ENCODE data around the gene LUZP2. TPM values are rescaled to one million over a fixed set of nuclear protein-coding genes. Genes with fewer than 3 reads are reported as not detected.

The LUZP2 gene
- total RNA-seq, 1 experiment from 2014 or later, result 3.8 TPM

DNA sequence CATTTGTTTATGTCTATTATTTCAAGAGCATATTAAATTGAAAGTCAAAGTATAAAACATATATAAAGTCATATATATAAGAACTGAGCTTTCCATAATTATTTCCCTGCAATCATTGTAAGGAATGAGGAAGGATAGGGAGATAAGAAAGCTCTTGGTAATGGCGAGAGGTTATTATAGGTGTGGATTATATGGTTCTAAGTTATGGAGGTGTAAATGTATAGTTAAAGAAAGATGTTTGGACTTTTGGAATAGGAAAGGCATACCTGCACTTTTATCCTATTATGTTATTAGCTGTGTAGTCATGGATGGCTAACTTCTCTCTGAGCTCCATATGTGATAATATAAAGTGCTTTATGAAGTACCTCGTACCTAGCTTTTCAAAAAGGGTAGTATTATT is 127.6 kb downstream of the LUZP2 start:
- no peaks in the 10 kb centered on the region for H3K27me3 Mint-ChIP-seq (ENCODE audit: low read depth)
- no peaks in the 10 kb centered on the region for H3K36me3 Mint-ChIP-seq
- H3K4me1 Mint-ChIP-seq, result peaks cover 10% of the 10 kb centered on the region
- ATAC-seq (no peak), DNase-seq (ENCODE audit: low spot score) (no peak)
- CTCF ChIA-PET, result no interaction called here
- H3K27ac Mint-ChIP-seq, result no peak overlapping the region
- POLR2A ChIA-PET, result no interaction called here
- TF ChIP-seq, protein P1, sequence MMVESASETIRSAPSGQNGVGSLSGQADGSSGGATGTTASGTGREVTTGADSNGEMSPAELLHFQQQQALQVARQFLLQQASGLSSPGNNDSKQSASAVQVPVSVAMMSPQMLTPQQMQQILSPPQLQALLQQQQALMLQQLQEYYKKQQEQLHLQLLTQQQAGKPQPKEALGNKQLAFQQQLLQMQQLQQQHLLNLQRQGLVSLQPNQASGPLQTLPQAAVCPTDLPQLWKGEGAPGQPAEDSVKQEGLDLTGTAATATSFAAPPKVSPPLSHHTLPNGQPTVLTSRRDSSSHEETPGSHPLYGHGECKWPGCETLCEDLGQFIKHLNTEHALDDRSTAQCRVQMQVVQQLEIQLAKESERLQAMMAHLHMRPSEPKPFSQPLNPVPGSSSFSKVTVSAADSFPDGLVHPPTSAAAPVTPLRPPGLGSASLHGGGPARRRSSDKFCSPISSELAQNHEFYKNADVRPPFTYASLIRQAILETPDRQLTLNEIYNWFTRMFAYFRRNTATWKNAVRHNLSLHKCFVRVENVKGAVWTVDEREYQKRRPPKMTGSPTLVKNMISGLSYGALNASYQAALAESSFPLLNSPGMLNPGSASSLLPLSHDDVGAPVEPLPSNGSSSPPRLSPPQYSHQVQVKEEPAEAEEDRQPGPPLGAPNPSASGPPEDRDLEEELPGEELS (CRISPR knock-in tag; IDR thresholded peaks at IDR 0.05), result no peak
- TF ChIP-seq, protein P2, sequence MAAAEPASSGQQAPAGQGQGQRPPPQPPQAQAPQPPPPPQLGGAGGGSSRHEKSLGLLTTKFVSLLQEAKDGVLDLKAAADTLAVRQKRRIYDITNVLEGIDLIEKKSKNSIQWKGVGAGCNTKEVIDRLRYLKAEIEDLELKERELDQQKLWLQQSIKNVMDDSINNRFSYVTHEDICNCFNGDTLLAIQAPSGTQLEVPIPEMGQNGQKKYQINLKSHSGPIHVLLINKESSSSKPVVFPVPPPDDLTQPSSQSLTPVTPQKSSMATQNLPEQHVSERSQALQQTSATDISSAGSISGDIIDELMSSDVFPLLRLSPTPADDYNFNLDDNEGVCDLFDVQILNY (CRISPR knock-in tag; IDR thresholded peaks at IDR 0.05), result no peak
- TF ChIP-seq SP1 (CRISPR knock-in tag; conservative IDR thresholded peaks at IDR 0.05), result no peak
- no peak overlapping the region for H3K4me3 Mint-ChIP-seq
- no peaks in the 10 kb centered on the region for H3K9me3 Mint-ChIP-seq

DNA sequence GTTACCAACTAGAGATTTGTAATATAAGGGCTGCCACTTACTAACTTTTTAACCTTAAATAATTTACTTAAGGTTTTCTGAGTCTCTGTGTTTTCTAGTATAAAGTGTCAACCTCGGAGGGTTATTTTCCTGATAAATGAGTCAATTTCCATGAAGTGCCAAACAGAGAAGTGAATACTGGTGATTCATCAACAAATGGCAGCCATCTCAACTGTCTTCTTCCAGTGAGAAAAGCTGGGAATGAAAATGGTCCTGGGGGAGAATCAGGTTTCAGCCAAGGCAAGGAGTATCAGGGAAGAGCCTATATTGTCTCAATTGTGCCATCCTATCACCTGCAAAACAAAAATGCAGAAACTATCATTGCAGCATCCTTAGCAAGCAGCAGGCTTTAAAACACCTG is 129.1 kb downstream of the LUZP2 start:
- Mint-ChIP-seq H3K27me3 (ENCODE audit: low read depth) (no peaks in the 10 kb centered on the region), H3K4me1 (peaks cover 10% of the 10 kb centered on the region), H3K4me3 (no peak overlapping the region), H3K36me3 (no peaks in the 10 kb centered on the region), H3K27ac (no peak overlapping the region), H3K9me3 (no peaks in the 10 kb centered on the region)
- CTCF ChIA-PET, result no interaction called here
- POLR2A ChIA-PET, result no interaction called here
- TF ChIP-seq, protein P3, sequence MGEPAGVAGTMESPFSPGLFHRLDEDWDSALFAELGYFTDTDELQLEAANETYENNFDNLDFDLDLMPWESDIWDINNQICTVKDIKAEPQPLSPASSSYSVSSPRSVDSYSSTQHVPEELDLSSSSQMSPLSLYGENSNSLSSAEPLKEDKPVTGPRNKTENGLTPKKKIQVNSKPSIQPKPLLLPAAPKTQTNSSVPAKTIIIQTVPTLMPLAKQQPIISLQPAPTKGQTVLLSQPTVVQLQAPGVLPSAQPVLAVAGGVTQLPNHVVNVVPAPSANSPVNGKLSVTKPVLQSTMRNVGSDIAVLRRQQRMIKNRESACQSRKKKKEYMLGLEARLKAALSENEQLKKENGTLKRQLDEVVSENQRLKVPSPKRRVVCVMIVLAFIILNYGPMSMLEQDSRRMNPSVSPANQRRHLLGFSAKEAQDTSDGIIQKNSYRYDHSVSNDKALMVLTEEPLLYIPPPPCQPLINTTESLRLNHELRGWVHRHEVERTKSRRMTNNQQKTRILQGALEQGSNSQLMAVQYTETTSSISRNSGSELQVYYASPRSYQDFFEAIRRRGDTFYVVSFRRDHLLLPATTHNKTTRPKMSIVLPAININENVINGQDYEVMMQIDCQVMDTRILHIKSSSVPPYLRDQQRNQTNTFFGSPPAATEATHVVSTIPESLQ (CRISPR knock-in tag; IDR thresholded peaks at IDR 0.05), result no peak
- TF ChIP-seq NFATC4 (CRISPR knock-in tag; IDR thresholded peaks at IDR 0.05) (no peak), ZNF263 (CRISPR knock-in tag; IDR thresholded peaks at IDR 0.05; ENCODE audit: low read depth) (no peak)
- no peak for DNase-seq (ENCODE audit: low spot score)
- ATAC-seq, result no peak

DNA sequence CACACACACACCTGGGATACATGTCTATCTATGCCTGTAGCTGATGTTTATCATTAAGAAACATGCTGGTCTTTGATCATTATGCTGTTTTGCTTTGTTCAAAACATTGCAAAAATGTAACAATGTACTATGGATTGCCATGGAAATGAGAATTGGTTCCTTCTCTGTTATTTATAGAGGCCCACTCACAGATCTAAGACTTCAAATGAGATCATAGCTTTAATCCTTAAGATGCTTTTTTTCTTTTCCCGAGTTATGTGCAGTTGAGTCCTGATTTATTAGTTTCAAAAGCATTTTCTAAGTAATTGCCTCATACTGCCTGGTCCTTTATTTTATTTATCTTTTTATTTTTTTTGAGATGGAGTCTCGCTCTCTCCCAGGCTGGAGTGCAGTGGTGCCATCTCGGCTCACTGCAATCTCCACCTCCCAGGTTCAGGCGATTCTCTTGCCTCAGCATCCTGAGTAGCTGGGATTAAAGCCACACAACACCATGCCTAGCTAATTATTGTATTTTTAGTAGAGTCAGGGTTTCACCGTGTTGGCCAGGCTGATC is 131.4 kb downstream of the LUZP2 start:
- Mint-ChIP-seq H3K27ac (no peak overlapping the region), H3K4me3 (no peak overlapping the region), H3K27me3 (ENCODE audit: low read depth) (no peaks in the 10 kb centered on the region), H3K4me1 (peaks cover 6% of the 10 kb centered on the region), H3K9me3 (no peaks in the 10 kb centered on the region), H3K36me3 (no peaks in the 10 kb centered on the region)
- ATAC-seq (no peak), DNase-seq (ENCODE audit: low spot score) (no peak)
- ChIA-PET POLR2A (no interaction called here), CTCF (no interaction called here)
- no peak for TF ChIP-seq CREB1 (CRISPR knock-in tag; IDR thresholded peaks at IDR 0.05)
- TF ChIP-seq, protein P4, sequence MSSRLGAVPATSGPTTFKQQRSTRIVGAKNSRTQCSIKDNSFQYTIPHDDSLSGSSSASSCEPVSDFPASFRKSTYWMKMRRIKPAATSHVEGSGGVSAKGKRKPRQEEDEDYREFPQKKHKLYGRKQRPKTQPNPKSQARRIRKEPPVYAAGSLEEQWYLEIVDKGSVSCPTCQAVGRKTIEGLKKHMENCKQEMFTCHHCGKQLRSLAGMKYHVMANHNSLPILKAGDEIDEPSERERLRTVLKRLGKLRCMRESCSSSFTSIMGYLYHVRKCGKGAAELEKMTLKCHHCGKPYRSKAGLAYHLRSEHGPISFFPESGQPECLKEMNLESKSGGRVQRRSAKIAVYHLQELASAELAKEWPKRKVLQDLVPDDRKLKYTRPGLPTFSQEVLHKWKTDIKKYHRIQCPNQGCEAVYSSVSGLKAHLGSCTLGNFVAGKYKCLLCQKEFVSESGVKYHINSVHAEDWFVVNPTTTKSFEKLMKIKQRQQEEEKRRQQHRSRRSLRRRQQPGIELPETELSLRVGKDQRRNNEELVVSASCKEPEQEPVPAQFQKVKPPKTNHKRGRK (CRISPR knock-in tag; IDR thresholded peaks at IDR 0.05; ENCODE audit: borderline replicate concordance), result no peak
- TF ChIP-seq FOXK1 (CRISPR knock-in tag; IDR thresholded peaks at IDR 0.05), result no peak
- no peak for TF ChIP-seq ZNF263 (CRISPR knock-in tag; IDR thresholded peaks at IDR 0.05; ENCODE audit: low read depth)
- no peak for TF ChIP-seq SMAD3 (CRISPR knock-in tag; IDR thresholded peaks at IDR 0.05; ENCODE audit: borderline replicate concordance)
- no peak for TF ChIP-seq KAT7 (CRISPR knock-in tag; IDR thresholded peaks at IDR 0.05; ENCODE audit: borderline replicate concordance)
- no peak for TF ChIP-seq ATF1 (CRISPR knock-in tag; IDR thresholded peaks at IDR 0.05)
- TF ChIP-seq, protein P5, sequence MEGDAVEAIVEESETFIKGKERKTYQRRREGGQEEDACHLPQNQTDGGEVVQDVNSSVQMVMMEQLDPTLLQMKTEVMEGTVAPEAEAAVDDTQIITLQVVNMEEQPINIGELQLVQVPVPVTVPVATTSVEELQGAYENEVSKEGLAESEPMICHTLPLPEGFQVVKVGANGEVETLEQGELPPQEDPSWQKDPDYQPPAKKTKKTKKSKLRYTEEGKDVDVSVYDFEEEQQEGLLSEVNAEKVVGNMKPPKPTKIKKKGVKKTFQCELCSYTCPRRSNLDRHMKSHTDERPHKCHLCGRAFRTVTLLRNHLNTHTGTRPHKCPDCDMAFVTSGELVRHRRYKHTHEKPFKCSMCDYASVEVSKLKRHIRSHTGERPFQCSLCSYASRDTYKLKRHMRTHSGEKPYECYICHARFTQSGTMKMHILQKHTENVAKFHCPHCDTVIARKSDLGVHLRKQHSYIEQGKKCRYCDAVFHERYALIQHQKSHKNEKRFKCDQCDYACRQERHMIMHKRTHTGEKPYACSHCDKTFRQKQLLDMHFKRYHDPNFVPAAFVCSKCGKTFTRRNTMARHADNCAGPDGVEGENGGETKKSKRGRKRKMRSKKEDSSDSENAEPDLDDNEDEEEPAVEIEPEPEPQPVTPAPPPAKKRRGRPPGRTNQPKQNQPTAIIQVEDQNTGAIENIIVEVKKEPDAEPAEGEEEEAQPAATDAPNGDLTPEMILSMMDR (IDR thresholded peaks at IDR 0.05), result no peak
- TF ChIP-seq, protein P6, sequence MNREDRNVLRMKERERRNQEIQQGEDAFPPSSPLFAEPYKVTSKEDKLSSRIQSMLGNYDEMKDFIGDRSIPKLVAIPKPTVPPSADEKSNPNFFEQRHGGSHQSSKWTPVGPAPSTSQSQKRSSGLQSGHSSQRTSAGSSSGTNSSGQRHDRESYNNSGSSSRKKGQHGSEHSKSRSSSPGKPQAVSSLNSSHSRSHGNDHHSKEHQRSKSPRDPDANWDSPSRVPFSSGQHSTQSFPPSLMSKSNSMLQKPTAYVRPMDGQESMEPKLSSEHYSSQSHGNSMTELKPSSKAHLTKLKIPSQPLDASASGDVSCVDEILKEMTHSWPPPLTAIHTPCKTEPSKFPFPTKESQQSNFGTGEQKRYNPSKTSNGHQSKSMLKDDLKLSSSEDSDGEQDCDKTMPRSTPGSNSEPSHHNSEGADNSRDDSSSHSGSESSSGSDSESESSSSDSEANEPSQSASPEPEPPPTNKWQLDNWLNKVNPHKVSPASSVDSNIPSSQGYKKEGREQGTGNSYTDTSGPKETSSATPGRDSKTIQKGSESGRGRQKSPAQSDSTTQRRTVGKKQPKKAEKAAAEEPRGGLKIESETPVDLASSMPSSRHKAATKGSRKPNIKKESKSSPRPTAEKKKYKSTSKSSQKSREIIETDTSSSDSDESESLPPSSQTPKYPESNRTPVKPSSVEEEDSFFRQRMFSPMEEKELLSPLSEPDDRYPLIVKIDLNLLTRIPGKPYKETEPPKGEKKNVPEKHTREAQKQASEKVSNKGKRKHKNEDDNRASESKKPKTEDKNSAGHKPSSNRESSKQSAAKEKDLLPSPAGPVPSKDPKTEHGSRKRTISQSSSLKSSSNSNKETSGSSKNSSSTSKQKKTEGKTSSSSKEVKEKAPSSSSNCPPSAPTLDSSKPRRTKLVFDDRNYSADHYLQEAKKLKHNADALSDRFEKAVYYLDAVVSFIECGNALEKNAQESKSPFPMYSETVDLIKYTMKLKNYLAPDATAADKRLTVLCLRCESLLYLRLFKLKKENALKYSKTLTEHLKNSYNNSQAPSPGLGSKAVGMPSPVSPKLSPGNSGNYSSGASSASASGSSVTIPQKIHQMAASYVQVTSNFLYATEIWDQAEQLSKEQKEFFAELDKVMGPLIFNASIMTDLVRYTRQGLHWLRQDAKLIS (CRISPR knock-in tag; IDR thresholded peaks at IDR 0.05; ENCODE audit: borderline replicate concordance), result no peak
- TF ChIP-seq IRF2 (CRISPR knock-in tag; IDR thresholded peaks at IDR 0.05; ENCODE audit: borderline replicate concordance, low read depth), result no peak
